Activated CD8-positive, alpha-beta T cell treated with anti-CD3 and anti-CD28 coated beads, Interleukin-2, amount 10 ng/mL, durations not matched to agents 7 days and 5 days (primary cell): Measurements from ENCODE around the gene KRTAP26-1. TPM values are rescaled to one million over a fixed set of nuclear protein-coding genes. Genes with fewer than 3 reads are reported as not detected.

ENCODE experiments used
- ATAC-seq: fragments of 150-1000 bp; cut with Tn5 transposase; one replicate; pipeline ENCODE4 v1.10.0; 2021; ENCODE audit warnings: moderate library complexity
- CTCF ChIA-PET: fragments of 350-600 bp; sonication (Branson Sonifier 250); formaldehyde crosslinking; loops from one replicate; lab custom pipeline; 2021; ENCODE audit warnings: antibody characterized with exemption; lab: Charles Lee
- POLR2A ChIA-PET: fragments of 350-600 bp; sonication (Branson Sonifier 250); formaldehyde crosslinking; loops from one replicate; lab custom pipeline; 2021; ENCODE audit warnings: antibody characterized with exemption; lab: Charles Lee
- DNase-seq: peaks from one replicate; pipeline ENCODE4 v3.0.0-alpha.2; 2020
- H3K27ac Mint-ChIP-seq: one replicate; pipeline ENCODE4 v1.8.0; 2021; ENCODE audit warnings: mild to moderate bottlenecking, mixed read lengths
- H3K27me3 Mint-ChIP-seq: one replicate; pipeline ENCODE4 v1.8.0; 2021; ENCODE audit warnings: low read depth, mixed read lengths
- H3K36me3 Mint-ChIP-seq: one replicate; pipeline ENCODE4 v1.8.0; 2021; ENCODE audit warnings: low read depth, mixed read lengths
- H3K4me1 Mint-ChIP-seq: one replicate; pipeline ENCODE4 v1.8.0; 2021; ENCODE audit warnings: low read depth, mixed read lengths
- H3K4me3 Mint-ChIP-seq: one replicate; pipeline ENCODE4 v1.8.0; 2021; ENCODE audit warnings: mild to moderate bottlenecking, mixed read lengths
- H3K9me3 Mint-ChIP-seq: one replicate; pipeline ENCODE4 v1.8.0; 2022; ENCODE audit warnings: mixed read lengths; ENCODE audit not compliant: insufficient read depth
- total RNA-seq, 2 experiments: library from RNA; stranded (reverse); gene quantifications; one replicate each; pipeline ENCODE4 v1.2.3, GENCODE V29; 2021

The KRTAP26-1 gene
- total RNA-seq, result not detected

- Mint-ChIP-seq H3K27me3 (no peaks in the 10 kb centered on the region), H3K36me3 (no peaks in the 10 kb centered on the region), H3K27ac (no peak within 1 kb of the TSS), H3K9me3 (no peaks in the 10 kb centered on the region), H3K4me3 (no peak within 1 kb of the TSS), H3K4me1 (no peaks in the 10 kb centered on the region)
- ATAC-seq (no peak), DNase-seq (no peak)
- ChIA-PET POLR2A (no interaction called here), CTCF (no interaction called here)
Measured at GRCh38 chr21:30320215-30320614, at the start of gene KRTAP26-1. KRTAP26-1 (minus strand) TSS chr21:30320315; CDS start chr21:30320035, 280 bp downstream.

- H3K9me3 Mint-ChIP-seq, result no peaks in the 10 kb centered on the region
- H3K36me3 Mint-ChIP-seq, result no peaks in the 10 kb centered on the region
- H3K27me3 Mint-ChIP-seq, result no peaks in the 10 kb centered on the region
- H3K27ac Mint-ChIP-seq, result no peak overlapping the region
- no peak overlapping the region for H3K4me3 Mint-ChIP-seq
- ATAC-seq (no peak), DNase-seq (no peak)
- H3K4me1 Mint-ChIP-seq, result no peaks in the 10 kb centered on the region
- CTCF ChIA-PET, result no interaction called here
- POLR2A ChIA-PET, result interaction anchor here (0.7 kb wide), 1 partner anchor 376 kb away, joined by 6 read pairs; no protein-coding TSS in a partner anchor
Measured at GRCh38 chr21:30355906-30356305, 35.8 kb upstream of the KRTAP26-1 start.

GRCh38 chr21:30354308-30355005 is 34.3 kb upstream of the KRTAP26-1 start:
- Mint-ChIP-seq H3K27ac (no peak overlapping the region), H3K4me1 (no peaks in the 10 kb centered on the region), H3K4me3 (no peak overlapping the region), H3K27me3 (no peaks in the 10 kb centered on the region), H3K9me3 (no peaks in the 10 kb centered on the region), H3K36me3 (no peaks in the 10 kb centered on the region)
- ATAC-seq (no peak), DNase-seq (no peak)
- ChIA-PET POLR2A (no interaction called here), CTCF (no interaction called here)

- no peak overlapping the region for H3K4me3 Mint-ChIP-seq
- H3K27ac Mint-ChIP-seq, result no peak overlapping the region
- DNase-seq, result no peak
- no peaks in the 10 kb centered on the region for H3K27me3 Mint-ChIP-seq
- CTCF ChIA-PET, result no interaction called here
- H3K36me3 Mint-ChIP-seq, result no peaks in the 10 kb centered on the region
- H3K9me3 Mint-ChIP-seq, result no peaks in the 10 kb centered on the region
- ATAC-seq, result no peak
- POLR2A ChIA-PET, result interaction anchor here (0.6 kb wide), 1 partner anchor 902 kb away, joined by 3 read pairs; no protein-coding TSS in a partner anchor
- H3K4me1 Mint-ChIP-seq, result no peaks in the 10 kb centered on the region
Measured at GRCh38 chr21:30351534-30351933, 31.4 kb upstream of the KRTAP26-1 start.

GRCh38 chr21:30349572-30349971 is 29.5 kb upstream of the KRTAP26-1 start:
- H3K27ac Mint-ChIP-seq, result no peak overlapping the region
- CTCF ChIA-PET, result no interaction called here
- H3K27me3 Mint-ChIP-seq, result no peaks in the 10 kb centered on the region
- ATAC-seq (no peak), DNase-seq (no peak)
- POLR2A ChIA-PET, result no interaction called here
- no peak overlapping the region for H3K4me3 Mint-ChIP-seq
- no peaks in the 10 kb centered on the region for H3K9me3 Mint-ChIP-seq
- H3K4me1 Mint-ChIP-seq, result no peaks in the 10 kb centered on the region
- H3K36me3 Mint-ChIP-seq, result no peaks in the 10 kb centered on the region

GRCh38 chr21:30348506-30348905 is 28.4 kb upstream of the KRTAP26-1 start, which contains the start of gene KRTAP23-1:
KRTAP23-1 (minus strand) TSS chr21:30348606; CDS start chr21:30348606, 0 bp downstream.
- Mint-ChIP-seq H3K27me3 (no peaks in the 10 kb centered on the region), H3K9me3 (no peaks in the 10 kb centered on the region), H3K36me3 (no peaks in the 10 kb centered on the region), H3K27ac (no peak within 1 kb of the TSS), H3K4me3 (no peak within 1 kb of the TSS), H3K4me1 (no peaks in the 10 kb centered on the region)
- POLR2A ChIA-PET, result no interaction called here
- ATAC-seq (no peak), DNase-seq (no peak)
- CTCF ChIA-PET, result no interaction called here

- no peak overlapping the region for H3K27ac Mint-ChIP-seq
- no peaks in the 10 kb centered on the region for H3K4me1 Mint-ChIP-seq
- H3K27me3 Mint-ChIP-seq, result no peaks in the 10 kb centered on the region
- no peaks in the 10 kb centered on the region for H3K36me3 Mint-ChIP-seq
- ChIA-PET CTCF (no interaction called here), POLR2A (no interaction called here)
- H3K4me3 Mint-ChIP-seq, result no peak overlapping the region
- H3K9me3 Mint-ChIP-seq, result no peaks in the 10 kb centered on the region
- ATAC-seq, result no peak
- no peak for DNase-seq
Measured at GRCh38 chr21:30345014-30345413, 24.9 kb upstream of the KRTAP26-1 start.

- ATAC-seq (no peak), DNase-seq (no peak)
- no peak overlapping the region for H3K4me3 Mint-ChIP-seq
- no peaks in the 10 kb centered on the region for H3K4me1 Mint-ChIP-seq
- no peaks in the 10 kb centered on the region for H3K27me3 Mint-ChIP-seq
- no peaks in the 10 kb centered on the region for H3K36me3 Mint-ChIP-seq
- H3K9me3 Mint-ChIP-seq, result no peaks in the 10 kb centered on the region
- ChIA-PET POLR2A (no interaction called here), CTCF (interaction anchor here (1.2 kb wide), 1 partner anchor 11 kb away, joined by 7 read pairs; no protein-coding TSS in a partner anchor)
- no peak overlapping the region for H3K27ac Mint-ChIP-seq
Measured at GRCh38 chr21:30340714-30341573, 20.8 kb upstream of the KRTAP26-1 start.

GRCh38 chr21:30338717-30339116 is 18.6 kb upstream of the KRTAP26-1 start:
- ChIA-PET CTCF (no interaction called here), POLR2A (no interaction called here)
- no peak for ATAC-seq
- H3K27me3 Mint-ChIP-seq, result no peaks in the 10 kb centered on the region
- H3K9me3 Mint-ChIP-seq, result no peaks in the 10 kb centered on the region
- H3K4me1 Mint-ChIP-seq, result no peaks in the 10 kb centered on the region
- no peak overlapping the region for H3K4me3 Mint-ChIP-seq
- DNase-seq, result no peak
- H3K36me3 Mint-ChIP-seq, result no peaks in the 10 kb centered on the region
- no peak overlapping the region for H3K27ac Mint-ChIP-seq

GRCh38 chr21:30337772-30338171 is 17.7 kb upstream of the KRTAP26-1 start:
- Mint-ChIP-seq H3K4me3 (no peak overlapping the region), H3K27me3 (no peaks in the 10 kb centered on the region), H3K36me3 (no peaks in the 10 kb centered on the region), H3K27ac (no peak overlapping the region), H3K4me1 (no peaks in the 10 kb centered on the region), H3K9me3 (no peaks in the 10 kb centered on the region)
- no peak for ATAC-seq
- POLR2A ChIA-PET, result no interaction called here
- DNase-seq, result no peak
- CTCF ChIA-PET, result no interaction called here

- ChIA-PET CTCF (no interaction called here), POLR2A (no interaction called here)
- DNase-seq, result no peak
- Mint-ChIP-seq H3K4me1 (no peaks in the 10 kb centered on the region), H3K27me3 (no peaks in the 10 kb centered on the region), H3K27ac (no peak within 1 kb of the TSS), H3K36me3 (no peaks in the 10 kb centered on the region), H3K9me3 (no peaks in the 10 kb centered on the region), H3K4me3 (no peak within 1 kb of the TSS)
- no peak for ATAC-seq
Measured at GRCh38 chr21:30337276-30337744, 17.2 kb upstream of the KRTAP26-1 start, which contains the start of gene KRTAP27-1. KRTAP27-1 (minus strand) TSS chr21:30337694; CDS start chr21:30337668, 26 bp downstream.

- no peaks in the 10 kb centered on the region for H3K9me3 Mint-ChIP-seq
- ChIA-PET POLR2A (no interaction called here), CTCF (no interaction called here)
- DNase-seq (no peak), ATAC-seq (no peak)
- no peaks in the 10 kb centered on the region for H3K4me1 Mint-ChIP-seq
- H3K36me3 Mint-ChIP-seq, result no peaks in the 10 kb centered on the region
- H3K27ac Mint-ChIP-seq, result no peak overlapping the region
- H3K27me3 Mint-ChIP-seq, result no peaks in the 10 kb centered on the region
- H3K4me3 Mint-ChIP-seq, result no peak overlapping the region
Measured at GRCh38 chr21:30336596-30336995, 16.5 kb upstream of the KRTAP26-1 start.
